Measurements from ENCODE around the gene TMEM190. TPM values are rescaled to one million over a fixed set of nuclear protein-coding genes. Genes with fewer than 3 reads are reported as not detected.

Gene TMEM190
- total RNA-seq, 1 donor from 2014 or later, result not detected

DNA sequence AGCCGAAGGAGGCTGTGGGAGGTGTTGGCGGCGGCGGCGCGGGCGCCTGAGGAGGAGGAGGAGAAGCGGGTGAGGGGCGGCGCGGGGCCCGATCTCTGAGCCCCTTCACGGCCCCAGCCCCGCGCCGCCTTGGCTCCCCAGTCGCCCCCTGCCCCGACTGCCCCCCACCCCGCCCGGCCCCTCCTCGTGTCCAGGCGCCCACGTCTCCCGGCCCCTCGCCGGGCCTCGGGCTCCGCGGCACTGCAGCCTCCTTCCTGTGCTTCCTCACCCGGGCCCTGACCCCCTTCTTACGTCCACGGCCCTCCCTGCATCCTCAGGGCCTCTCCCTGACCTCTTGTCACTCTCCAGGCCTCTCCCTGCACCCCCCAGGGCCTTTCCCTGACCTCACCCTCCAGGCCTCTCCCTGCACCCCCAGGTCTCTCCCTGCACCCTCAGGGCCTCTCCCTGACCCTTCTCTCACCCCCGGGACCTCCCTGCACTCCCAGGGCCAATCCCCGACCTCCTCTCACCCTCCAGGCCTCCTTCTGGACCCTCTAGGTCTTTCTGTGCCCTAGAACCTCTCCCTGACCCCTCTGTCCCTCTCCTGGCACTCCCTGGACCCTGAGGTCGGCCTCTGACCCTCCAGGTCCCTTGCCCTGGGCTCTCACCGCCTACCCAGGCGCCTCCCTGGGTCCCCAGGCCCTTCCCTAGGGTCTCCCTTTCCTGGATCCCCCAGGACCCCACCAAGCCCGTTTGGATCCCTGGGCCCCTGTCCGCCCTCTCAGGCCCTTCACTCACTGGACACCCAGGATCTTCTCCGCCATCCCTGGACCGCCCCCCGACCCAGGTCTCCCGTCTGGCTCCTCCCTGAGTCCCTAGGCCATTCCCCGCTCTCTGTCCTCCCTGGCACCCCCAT lies 36.5 kb upstream of the TMEM190 start:
- TF ChIP-seq, protein P1, sequence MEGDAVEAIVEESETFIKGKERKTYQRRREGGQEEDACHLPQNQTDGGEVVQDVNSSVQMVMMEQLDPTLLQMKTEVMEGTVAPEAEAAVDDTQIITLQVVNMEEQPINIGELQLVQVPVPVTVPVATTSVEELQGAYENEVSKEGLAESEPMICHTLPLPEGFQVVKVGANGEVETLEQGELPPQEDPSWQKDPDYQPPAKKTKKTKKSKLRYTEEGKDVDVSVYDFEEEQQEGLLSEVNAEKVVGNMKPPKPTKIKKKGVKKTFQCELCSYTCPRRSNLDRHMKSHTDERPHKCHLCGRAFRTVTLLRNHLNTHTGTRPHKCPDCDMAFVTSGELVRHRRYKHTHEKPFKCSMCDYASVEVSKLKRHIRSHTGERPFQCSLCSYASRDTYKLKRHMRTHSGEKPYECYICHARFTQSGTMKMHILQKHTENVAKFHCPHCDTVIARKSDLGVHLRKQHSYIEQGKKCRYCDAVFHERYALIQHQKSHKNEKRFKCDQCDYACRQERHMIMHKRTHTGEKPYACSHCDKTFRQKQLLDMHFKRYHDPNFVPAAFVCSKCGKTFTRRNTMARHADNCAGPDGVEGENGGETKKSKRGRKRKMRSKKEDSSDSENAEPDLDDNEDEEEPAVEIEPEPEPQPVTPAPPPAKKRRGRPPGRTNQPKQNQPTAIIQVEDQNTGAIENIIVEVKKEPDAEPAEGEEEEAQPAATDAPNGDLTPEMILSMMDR (IDR thresholded peaks at IDR 0.05), result no peak

DNA sequence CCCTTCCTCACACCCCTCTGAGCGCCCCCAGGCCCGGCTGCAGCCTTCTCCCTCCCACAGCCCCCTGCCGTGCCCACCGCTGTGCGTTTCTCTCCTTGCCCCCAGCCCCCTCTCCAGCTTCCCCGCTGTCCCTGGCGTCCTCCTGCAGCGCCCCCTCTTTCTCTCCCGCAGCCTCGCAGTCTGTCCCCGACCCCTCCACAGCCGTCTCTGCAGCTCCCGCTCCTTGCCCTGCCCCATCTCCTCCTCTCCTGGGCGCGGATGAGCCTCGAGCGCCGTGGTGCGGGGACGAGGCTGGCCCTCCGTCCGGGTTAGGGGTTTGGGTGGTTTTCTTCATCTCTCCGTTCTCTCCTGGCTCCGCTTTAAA lies 35.9 kb upstream of the TMEM190 start:
- Mint-ChIP-seq H3K36me3 (ENCODE audit: unreplicated experiment) (peaks cover 8% of the 10 kb centered on the region), H3K27me3 (ENCODE audit: unreplicated experiment) (peaks cover 2% of the 10 kb centered on the region), H3K9me3 (ENCODE audit: unreplicated experiment) (no peaks in the 10 kb centered on the region), H3K27ac (ENCODE audit: unreplicated experiment) (peak overlapping the region; percentile 85), H3K4me1 (ENCODE audit: unreplicated experiment) (peaks cover 38% of the 10 kb centered on the region), H3K4me3 (ENCODE audit: unreplicated experiment) (peak overlapping the region; percentile 89)
- DNase-seq (ENCODE audit: extremely low spot score, unreplicated experiment), result no peak
- TF ChIP-seq, protein P1 (IDR thresholded peaks at IDR 0.05), result no peak

More for the DNA sequence above, 36.5 kb upstream of the TMEM190 start:
- Mint-ChIP-seq H3K27me3 (ENCODE audit: unreplicated experiment) (peaks cover 2% of the 10 kb centered on the region), H3K27ac (ENCODE audit: unreplicated experiment) (peak overlapping the region; percentile 99), H3K4me3 (ENCODE audit: unreplicated experiment) (peak overlapping the region; percentile 89), H3K9me3 (ENCODE audit: unreplicated experiment) (no peaks in the 10 kb centered on the region), H3K36me3 (ENCODE audit: unreplicated experiment) (peaks cover 8% of the 10 kb centered on the region), H3K4me1 (ENCODE audit: unreplicated experiment) (peaks cover 32% of the 10 kb centered on the region)
- DNase-seq (ENCODE audit: extremely low spot score, unreplicated experiment), result no peak

DNA sequence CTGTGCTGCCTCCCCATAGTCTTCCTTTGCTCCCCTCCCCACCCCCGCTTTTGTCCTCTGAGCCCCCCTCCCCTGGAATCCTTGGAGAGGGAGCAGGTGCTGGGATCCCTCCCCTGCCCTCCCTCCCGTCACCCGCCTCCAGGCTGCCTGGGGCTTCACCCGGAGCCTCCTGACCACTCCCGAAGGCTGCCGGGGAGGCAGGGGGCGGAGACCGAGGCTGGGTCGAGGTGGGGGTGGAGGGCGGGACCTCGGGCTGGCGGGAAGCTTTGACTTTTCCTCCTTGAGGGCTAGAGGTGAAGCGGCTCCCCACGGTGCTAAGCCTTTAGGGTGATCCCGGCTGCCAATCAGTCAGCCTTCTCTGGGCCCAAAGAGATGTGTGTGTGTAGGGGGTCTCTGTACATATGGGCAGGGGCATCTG lies 35.4 kb upstream of the TMEM190 start:
- Mint-ChIP-seq H3K36me3 (ENCODE audit: unreplicated experiment) (peaks cover 8% of the 10 kb centered on the region), H3K9me3 (ENCODE audit: unreplicated experiment) (no peaks in the 10 kb centered on the region), H3K27ac (ENCODE audit: unreplicated experiment) (peak overlapping the region; percentile 85), H3K4me3 (ENCODE audit: unreplicated experiment) (peak overlapping the region; percentile 89), H3K4me1 (ENCODE audit: unreplicated experiment) (peaks cover 39% of the 10 kb centered on the region), H3K27me3 (ENCODE audit: unreplicated experiment) (peaks cover 2% of the 10 kb centered on the region)
- no peak for DNase-seq (ENCODE audit: extremely low spot score, unreplicated experiment)
- TF ChIP-seq, protein P1 (IDR thresholded peaks at IDR 0.05), result no peak

GRCh38 chr19:55341595-55342531 lies 34.8 kb upstream of the TMEM190 start:
- Mint-ChIP-seq H3K4me1 (ENCODE audit: unreplicated experiment) (peaks cover 39% of the 10 kb centered on the region), H3K36me3 (ENCODE audit: unreplicated experiment) (peaks cover 8% of the 10 kb centered on the region), H3K27me3 (ENCODE audit: unreplicated experiment) (no peaks in the 10 kb centered on the region), H3K4me3 (ENCODE audit: unreplicated experiment) (peak overlapping the region; percentile 62), H3K9me3 (ENCODE audit: unreplicated experiment) (no peaks in the 10 kb centered on the region), H3K27ac (ENCODE audit: unreplicated experiment) (peak overlapping the region; percentile 31)
- TF ChIP-seq, protein P1 (IDR thresholded peaks at IDR 0.05), result no peak
- DNase-seq (ENCODE audit: extremely low spot score, unreplicated experiment), result no peak
